IPS-NIHi7 (cell line): ENCODE measurements around the gene FAM184B.

Source experiments
- DNase-seq: peaks from one replicate; pipeline ENCODE4 v3.0.0; 2012; ENCODE audit warnings: mixed read lengths; ENCODE audit errors: extremely low spot score

The FAM184B gene

GRCh38 chr4:17773135-17773698 lies 8.2 kb downstream of the FAM184B start:
- no peak for DNase-seq

GRCh38 chr4:17771284-17771908 lies 10.0 kb downstream of the FAM184B start:
- no peak for DNase-seq

GRCh38 chr4:17770845-17771244 lies 10.6 kb downstream of the FAM184B start:
- DNase-seq: no peak

- DNase-seq: no peak
Observed at GRCh38 chr4:17769406-17770174, 11.8 kb downstream of the FAM184B start.

GRCh38 chr4:17766826-17767458 lies 14.5 kb downstream of the FAM184B start:
- DNase-seq: no peak

GRCh38 chr4:17765514-17766286 lies 15.7 kb downstream of the FAM184B start:
- no peak for DNase-seq

GRCh38 chr4:17763931-17764330 lies 17.5 kb downstream of the FAM184B start:
- no peak for DNase-seq

GRCh38 chr4:17763416-17763815 lies 18.0 kb downstream of the FAM184B start:
- no peak for DNase-seq

- no peak for DNase-seq
Observed at GRCh38 chr4:17762726-17763125, 18.7 kb downstream of the FAM184B start.

GRCh38 chr4:17761062-17761461 lies 20.4 kb downstream of the FAM184B start:
- DNase-seq: no peak

- DNase-seq: peak; percentile 33
Observed at GRCh38 chr4:17760626-17761025, 20.8 kb downstream of the FAM184B start.

- DNase-seq: no peak
Observed at GRCh38 chr4:17758485-17758884, 22.9 kb downstream of the FAM184B start.

- DNase-seq: no peak
Observed at GRCh38 chr4:17757621-17758020, 23.8 kb downstream of the FAM184B start.

GRCh38 chr4:17753646-17754045 lies 27.8 kb downstream of the FAM184B start:
- DNase-seq: no peak

- DNase-seq: no peak
Observed at GRCh38 chr4:17740702-17741101, 40.7 kb downstream of the FAM184B start.

GRCh38 chr4:17736484-17736883 lies 44.9 kb downstream of the FAM184B start:
- no peak for DNase-seq

GRCh38 chr4:17726911-17727310 lies 54.5 kb downstream of the FAM184B start:
- no peak for DNase-seq

GRCh38 chr4:17723648-17724047 lies 57.8 kb downstream of the FAM184B start:
- DNase-seq: no peak

- DNase-seq: no peak
Observed at GRCh38 chr4:17722356-17722700, 59.1 kb downstream of the FAM184B start.

GRCh38 chr4:17721496-17722355 lies 59.7 kb downstream of the FAM184B start:
- DNase-seq: peak; percentile 49

GRCh38 chr4:17719106-17719505 lies 62.3 kb downstream of the FAM184B start:
- no peak for DNase-seq
